Pancreas (tissue), 10 donors: Measurements from ENCODE around the gene UXT. TPM values are rescaled to one million over a fixed set of nuclear protein-coding genes. Genes with fewer than 3 reads are reported as not detected.
"Not testable (repeated sequence)": the region's sequence is repeated elsewhere in the genome, so short reads cannot be mapped to it uniquely, and the experiment has no call there.

Source experiments
- ATAC-seq, 4 donors: fragments of 200-7000 bp; cut with Tn5 transposase; one replicate each; pipeline versions ENCODE4 v1.8.0 to v1.9.1; 2020; ENCODE audit warnings: mild to moderate bottlenecking in 4 of 4, moderate library complexity in 4 of 4
- DNase-seq, 6 donors: peaks; one replicate each; pipeline ENCODE4 v3.0.0-alpha.2; 2020
- FAIRE-seq: peaks from 2 replicates; lab custom pipeline; 2012; peaks lifted over from hg19 to GRCh38; lab: Jason Lieb, UNC
- H3K27ac ChIP-seq, 4 donors: fragments of 200-600 bp; sonication (generic); 1 replicate in 3 of 4; 2 replicates in 1 of 4; pipeline versions ENCODE4 v1.5.0 to v1.8.0; 2020
- H3K27me3 ChIP-seq, 4 donors: fragments of 200-600 bp; one replicate each; pipeline ENCODE4 v1.8.0; 2021
- H3K36me3 ChIP-seq, 3 donors: fragments of 200-600 bp; sonication (generic) in 1 of 3; one replicate each; pipeline versions ENCODE4 v1.5.0 to v1.8.0; 2020 to 2021
- H3K4me1 ChIP-seq, 3 donors: fragments of 200-600 bp; one replicate each; pipeline ENCODE4 v1.8.0; 2021
- H3K4me3 ChIP-seq, 4 donors: fragments of 200-600 bp; sonication (generic) in 2 of 4; one replicate each; pipeline versions ENCODE4 v1.5.0 to v1.8.0; 2020 to 2021
- H3K9me3 ChIP-seq, 4 donors: fragments of 200-600 bp; one replicate each; pipeline ENCODE4 v1.8.0; 2021
- CTCF ChIP-seq, 4 donors: fragments of 200-600 bp; sonication (generic) in 3 of 4; IDR thresholded peaks; one replicate each; pipeline versions ENCODE4 v1.5.0 to v1.8.0; 2021; ENCODE audit warnings: antibody characterized with exemption in 4 of 4
- WGBS, 2 donors: extraction: QIAGEN DNeasy Blood & Tissue Kit; methylation state at CpG; one replicate each; pipeline ENCODE4 v1.1.7; 2013; 5-methylcytosine and 5-hydroxymethylcytosine counted together
- intact Hi-C, 3 donors: fragments of 100-400 bp; cut with DNase I; formaldehyde crosslinking; loops; one replicate each; pipeline versions ENCODE4 v1.11.1 to v1.14.2; 2022
- polyA plus RNA-seq, 2 donors: library from polyadenylated mRNA; stranded (reverse); fragments of 200-250 nt; gene quantifications; one replicate each; pipeline ENCODE4 v1.2.3, GENCODE V29; 2013
- total RNA-seq, 6 donors: library from RNA; stranded (reverse); fragmentation: NEBNext Ultra II Directional in 4 of 6; extraction: Animal tissue kit (Norgen Biotek cat#: 25700) in 4 of 6; gene quantifications; one replicate each; pipeline versions ENCODE4 v1.2.1 to v1.2.4, GENCODE V29; 2021 to 2023
- donor health status: healthy with polysubstance abuse.
- donor health status: DM: no; HTN: no; CAD: no; lungs with moderate emphysema.
- donor health status: DM: no; HTN: no; CAD: no.
- donor health status: control.
- donor health status: control.
- donor health status: Bipolar disorder and iron deficiency.
- donor health status: DM: yes; HTN: yes; CAD: no.
- donor health status: DM: no; HTN: no; CAD: no.
- donor health status: DM: no; HTN: no; CAD: no.
- donor health status: DM: yes; HTN: yes; CAD: no.

The UXT gene
- total and polyA plus RNA-seq, 8 donors = 39.1 to 113 (median 61.5) TPM

DNA sequence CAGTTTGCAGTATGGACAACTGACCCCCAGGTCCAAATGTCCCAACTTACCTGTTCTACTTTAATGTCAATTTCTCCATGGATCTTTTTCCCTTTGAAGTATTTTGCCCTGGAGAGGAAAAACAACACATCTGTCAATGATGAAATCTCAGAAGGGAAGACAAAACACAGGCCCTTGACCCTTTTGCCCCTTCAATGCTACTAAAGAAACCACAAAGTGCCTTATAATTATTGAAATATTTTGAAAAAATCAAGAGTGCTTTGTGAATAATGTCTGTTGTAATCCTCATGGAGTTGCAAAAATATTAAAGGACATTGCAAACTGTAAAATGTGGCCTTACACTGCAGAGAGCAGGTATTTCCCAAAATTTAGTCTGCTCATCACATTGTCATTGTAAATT, 51.9 kb downstream of the UXT start:
- DNase-seq (no peak), ATAC-seq (no peak), FAIRE-seq (no peak)
- H3K27ac ChIP-seq = no peak overlapping the region
- no peak overlapping the region for H3K4me3 ChIP-seq
- no peaks in the 10 kb centered on the region for H3K9me3 ChIP-seq
- no peaks in the 10 kb centered on the region for H3K36me3 ChIP-seq
- H3K4me1 ChIP-seq = no peaks in the 10 kb centered on the region
- intact Hi-C loops = no loop called here
- TF ChIP-seq CTCF (IDR thresholded peaks at IDR 0.05) = no peak
- H3K27me3 ChIP-seq = peaks cover 0 to 3% (median 0%) of the 10 kb centered on the region in 4 donors

- no peak for DNase-seq
- H3K36me3 ChIP-seq = no peaks in the 10 kb centered on the region
- intact Hi-C loops = no loop called here
- H3K27ac ChIP-seq = no peak overlapping the region
- WGBS, 2 donors = 49 to 56% methylated on average over 9 of the region's 9 CpGs
- H3K4me3 ChIP-seq = no peak overlapping the region
- no peak for FAIRE-seq
- H3K27me3 ChIP-seq = peaks cover 0 to 3% (median 0%) of the 10 kb centered on the region in 4 donors
- no peak for ATAC-seq
- no peak for TF ChIP-seq CTCF (IDR thresholded peaks at IDR 0.05)
- no peaks in the 10 kb centered on the region for H3K4me1 ChIP-seq
- no peaks in the 10 kb centered on the region for H3K9me3 ChIP-seq
Observed at GRCh38 chrX:47605024-47605423, 54.0 kb downstream of the UXT start.

- H3K4me1 ChIP-seq, H3K36me3 ChIP-seq, H3K9me3 ChIP-seq, intact Hi-C loops, H3K4me3 ChIP-seq, ATAC-seq, DNase-seq, H3K27ac ChIP-seq, FAIRE-seq: not testable (repeated sequence)
- peaks cover 0 to 10% (median 1%) of the 10 kb centered on the region in 4 donors for H3K27me3 ChIP-seq
- WGBS, 2 donors = 87 to 94% methylated on average over 4 of the region's 4 CpGs
Observed at GRCh38 chrX:47603125-47603524, 55.9 kb downstream of the UXT start.

Other genes with a start within 250 kb of the UXT start
- gene ZNF41, start 176.0 kb downstream of the UXT start, total RNA-seq = 1 to 10 TPM; 2.3 to 6.7 (median 3.4) TPM
- gene ZNF41, start 176.0 kb downstream of the UXT start, polyA plus RNA-seq = 1 to 10 TPM; 1.8 to 4.7 TPM
- gene ARAF, start 98.0 kb downstream of the UXT start, total RNA-seq = 10 to 100 TPM; 32.9 to 52.0 (median 40.5) TPM
- gene ARAF, start 98.0 kb downstream of the UXT start, polyA plus RNA-seq = 10 to 100 TPM; 61.5 to 78.7 TPM
- 100 to 1,000 TPM in 2 of 6 donors, 10 to 100 TPM in 4; 11.5 to 292 (median 53.4) TPM for gene TIMP1, start 76.7 kb downstream of the UXT start, total RNA-seq
- 100 to 1,000 TPM; 143 to 175 TPM for gene TIMP1, start 76.7 kb downstream of the UXT start, polyA plus RNA-seq
- gene SYN1, start 39.3 kb downstream of the UXT start, total RNA-seq = 1 to 10 TPM in 3 of 6 donors, under 1 TPM in 3; 0.47 to 2.4 (median 0.89) TPM
- gene SYN1, start 39.3 kb downstream of the UXT start, polyA plus RNA-seq = 10 to 100 TPM in 1 of 2 donors, 1 to 10 TPM in 1; 2.9 to 10.3 TPM
- 1 to 10 TPM in 3 of 6 donors, under 1 TPM in 3; 0.31 to 2.3 (median 0.95) TPM for gene CFP, start 29.2 kb downstream of the UXT start, total RNA-seq
- gene CFP, start 29.2 kb downstream of the UXT start, polyA plus RNA-seq = 1 to 10 TPM; 2.5 to 4.1 TPM
- 10 to 100 TPM in 4 of 6 donors, 1 to 10 TPM in 2; 5.8 to 14.6 (median 10.4) TPM for gene ELK1, start 8.6 kb downstream of the UXT start, total RNA-seq
- gene ELK1, start 8.6 kb downstream of the UXT start, polyA plus RNA-seq = 10 to 100 TPM in 1 of 2 donors, 1 to 10 TPM in 1; 7.6 to 10.2 TPM
- gene ZNF81, start 177.7 kb upstream of the UXT start, total RNA-seq = 1 to 10 TPM; 2.1 to 5.8 (median 3.0) TPM
- gene ZNF81, start 177.7 kb upstream of the UXT start, polyA plus RNA-seq = 1 to 10 TPM; 1.5 to 2.5 TPM